CD4-positive, CD25-positive, alpha-beta regulatory T cell (primary cell): ENCODE data around the gene RAB3GAP2. TPM values are rescaled to one million over a fixed set of nuclear protein-coding genes. Genes with fewer than 3 reads are reported as not detected.
"Not testable (repeated sequence)": the region's sequence is repeated elsewhere in the genome, so short reads cannot be mapped to it uniquely, and the experiment has no call there.

Experiments
- ATAC-seq, 2 donors: fragments of 150-1000 bp; cut with Tn5 transposase; one replicate each; pipeline ENCODE4 v1.10.0; 2021; ENCODE audit warnings: low read depth in 2 of 2, moderate number of reproducible peaks in 2 of 2, moderate library complexity in 1 of 2
- DNase-seq, 3 donors: peaks; one replicate each; pipeline versions ENCODE4 v3.0.0 to v3.0.0-alpha.2; 2012 to 2022; ENCODE audit warnings: mixed read lengths in 1 of 3
- H3K27ac ChIP-seq: one replicate; pipeline ENCODE4 v1.7.0; 2013; ENCODE audit warnings: mild to moderate bottlenecking, low read length; ENCODE audit not compliant: insufficient read depth, poor library complexity, severe bottlenecking
- H3K27me3 ChIP-seq: one replicate; pipeline ENCODE4 v1.7.0; 2013; ENCODE audit warnings: low read length; ENCODE audit not compliant: control insufficient read depth, insufficient read depth
- H3K36me3 ChIP-seq: one replicate; pipeline ENCODE4 v1.7.0; 2013; ENCODE audit warnings: mild to moderate bottlenecking, low read length, moderate library complexity; ENCODE audit not compliant: control insufficient read depth, insufficient read depth
- H3K4me1 ChIP-seq: 2 replicates; pipeline ENCODE4 v1.7.0; 2013; ENCODE audit warnings: mild to moderate bottlenecking, low read length; ENCODE audit not compliant: insufficient read depth, control insufficient read depth, poor library complexity, severe bottlenecking
- H3K4me3 ChIP-seq: one replicate; pipeline ENCODE4 v1.7.0; 2013; ENCODE audit warnings: low read depth, mild to moderate bottlenecking, low read length, moderate library complexity
- H3K9me3 ChIP-seq, 2 experiments: 1 replicate in 1 of 2; 2 replicates in 1 of 2; pipeline ENCODE4 v1.7.0; 2013; ENCODE audit warnings: low read length in 2 of 2, mild to moderate bottlenecking in 1 of 2, moderate library complexity in 1 of 2; ENCODE audit not compliant: control insufficient read depth in 2 of 2
- H3K27ac Mint-ChIP-seq, 3 donors: one replicate each; pipeline ENCODE4 v1.8.0; 2020 to 2022; ENCODE audit warnings: mild to moderate bottlenecking in 3 of 3, mixed read lengths in 3 of 3, moderate library complexity in 2 of 3
- H3K27me3 Mint-ChIP-seq: one replicate; pipeline ENCODE4 v1.8.0; 2022; ENCODE audit warnings: mild to moderate bottlenecking, mixed read lengths
- H3K36me3 Mint-ChIP-seq: one replicate; pipeline ENCODE4 v1.8.0; 2020; ENCODE audit warnings: mixed read lengths
- H3K4me1 Mint-ChIP-seq, 4 donors: one replicate each; pipeline ENCODE4 v1.8.0; 2020 to 2022; ENCODE audit warnings: mixed read lengths in 4 of 4, mild to moderate bottlenecking in 1 of 4
- H3K4me3 Mint-ChIP-seq, 4 donors: one replicate each; pipeline ENCODE4 v1.8.0; 2020 to 2022; ENCODE audit warnings: mild to moderate bottlenecking in 4 of 4, mixed read lengths in 4 of 4, moderate library complexity in 3 of 4
- H3K9me3 Mint-ChIP-seq, 7 donors: one replicate each; pipeline ENCODE4 v1.8.0; 2020 to 2022; ENCODE audit warnings: mixed read lengths in 7 of 7, mild to moderate bottlenecking in 3 of 7, moderate library complexity in 2 of 7
- polyA plus RNA-seq, 4 donors: library from polyadenylated mRNA; unstranded; fragments of 300-500 nt; fragmentation: Illumina TruSeq; gene quantifications; one replicate each; pipeline ENCODE4 v1.2.3, GENCODE V29; 2021
- total RNA-seq: library from RNA; stranded (reverse); gene quantifications from one replicate; pipeline ENCODE4 v1.2.3, GENCODE V29; 2022

RAB3GAP2 gene
- total and polyA plus RNA-seq, 5 donors from 2014 or later = 13.7 to 48.0 (median 22.0) TPM

DNA sequence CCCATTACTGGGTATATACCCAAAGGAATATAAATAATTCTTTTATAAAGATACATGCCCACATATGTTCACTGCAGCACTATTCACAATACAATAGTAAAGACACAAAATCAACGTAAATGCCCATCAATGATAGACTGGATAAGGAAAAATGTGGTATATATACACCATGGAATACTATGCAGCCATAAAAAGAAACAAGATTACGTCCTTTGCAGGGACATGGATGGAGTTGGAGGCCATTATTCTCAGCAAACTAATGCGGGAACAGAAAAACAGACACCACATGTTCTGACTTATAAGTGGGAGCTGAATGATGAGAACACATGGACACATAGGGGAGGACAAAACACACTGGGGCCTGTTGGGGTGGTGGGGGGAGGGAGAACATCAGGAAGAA is 12.0 kb downstream of the RAB3GAP2 start:
- peaks cover 0 to 13% of the 10 kb centered on the region in 2 experiments for H3K9me3 ChIP-seq
- Mint-ChIP-seq H3K27ac (peak overlapping the region in 1 of 3 donors; percentile 8), H3K9me3 (peaks cover 6 to 36% (median 14%) of the 10 kb centered on the region in 7 donors), H3K36me3 (peaks cover 39% of the 10 kb centered on the region), H3K4me1 (peaks cover 35 to 60% (median 45%) of the 10 kb centered on the region in 4 donors)
- ATAC-seq, H3K4me3 Mint-ChIP-seq, H3K27me3 ChIP-seq, DNase-seq, H3K27me3 Mint-ChIP-seq, H3K4me3 ChIP-seq, H3K4me1 ChIP-seq, H3K36me3 ChIP-seq, H3K27ac ChIP-seq: not testable (repeated sequence)

DNA sequence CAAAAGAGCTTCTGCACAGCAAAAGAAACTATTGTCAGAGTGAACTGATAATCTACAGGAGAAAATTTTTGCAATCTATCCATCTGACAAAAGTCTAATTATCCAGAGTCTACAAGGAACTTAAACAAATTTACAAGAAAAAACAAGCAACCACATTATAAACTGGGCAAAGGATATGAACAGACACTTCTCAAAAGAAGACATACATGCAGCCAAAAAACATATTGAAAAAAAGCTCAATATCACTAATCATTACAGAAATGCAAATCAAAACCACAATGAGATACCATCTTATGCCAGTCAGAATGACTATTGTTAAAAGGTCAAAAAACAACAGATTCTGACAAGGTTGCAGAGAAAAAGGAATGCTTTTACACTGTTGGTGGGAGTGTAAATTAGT is 12.5 kb downstream of the RAB3GAP2 start:
- H3K36me3 ChIP-seq, H3K27me3 ChIP-seq, H3K4me3 Mint-ChIP-seq, H3K27ac ChIP-seq, H3K27ac Mint-ChIP-seq, ATAC-seq, DNase-seq, H3K27me3 Mint-ChIP-seq, H3K4me3 ChIP-seq, H3K4me1 ChIP-seq: not testable (repeated sequence)
- Mint-ChIP-seq H3K4me1 (peaks cover 35 to 60% (median 45%) of the 10 kb centered on the region in 4 donors), H3K36me3 (peaks cover 44% of the 10 kb centered on the region), H3K9me3 (peaks cover 6 to 36% (median 14%) of the 10 kb centered on the region in 7 donors)
- peaks cover 0 to 14% of the 10 kb centered on the region in 2 experiments for H3K9me3 ChIP-seq

DNA sequence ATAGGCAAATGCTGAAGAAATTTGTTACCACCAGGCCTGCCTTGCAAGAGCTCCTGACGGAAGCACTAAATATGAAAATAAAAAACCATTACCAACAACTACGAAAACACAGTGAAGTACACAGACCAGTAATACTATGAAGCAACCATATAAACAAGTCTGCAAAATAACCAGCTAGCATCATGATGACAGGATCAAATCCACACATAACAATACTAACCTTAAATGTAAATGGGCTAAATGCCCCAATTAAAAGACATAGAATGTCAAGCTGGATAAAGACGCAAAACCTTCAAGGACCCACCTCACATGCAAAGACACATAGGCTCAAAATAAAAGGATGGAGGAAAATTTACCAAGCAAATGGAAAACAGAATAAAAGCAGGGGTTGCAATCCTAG is 16.1 kb downstream of the RAB3GAP2 start:
- Histone ChIP-seq H3K9me3 (peaks cover 0 to 14% of the 10 kb centered on the region in 2 experiments), H3K36me3 (peaks cover 10% of the 10 kb centered on the region)
- Mint-ChIP-seq H3K4me3 (peak overlapping the region in 1 of 4 donors; percentile 20), H3K4me1 (peaks cover 31 to 54% (median 40%) of the 10 kb centered on the region in 4 donors), H3K27ac (peak overlapping the region in 1 of 3 donors; percentile 3), H3K36me3 (peaks cover 64% of the 10 kb centered on the region), H3K9me3 (peaks cover 9 to 38% (median 13%) of the 10 kb centered on the region in 7 donors)
- not testable (repeated sequence) for ATAC-seq, H3K4me3 ChIP-seq, H3K27me3 ChIP-seq, H3K4me1 ChIP-seq, H3K27me3 Mint-ChIP-seq, H3K27ac ChIP-seq, DNase-seq

DNA sequence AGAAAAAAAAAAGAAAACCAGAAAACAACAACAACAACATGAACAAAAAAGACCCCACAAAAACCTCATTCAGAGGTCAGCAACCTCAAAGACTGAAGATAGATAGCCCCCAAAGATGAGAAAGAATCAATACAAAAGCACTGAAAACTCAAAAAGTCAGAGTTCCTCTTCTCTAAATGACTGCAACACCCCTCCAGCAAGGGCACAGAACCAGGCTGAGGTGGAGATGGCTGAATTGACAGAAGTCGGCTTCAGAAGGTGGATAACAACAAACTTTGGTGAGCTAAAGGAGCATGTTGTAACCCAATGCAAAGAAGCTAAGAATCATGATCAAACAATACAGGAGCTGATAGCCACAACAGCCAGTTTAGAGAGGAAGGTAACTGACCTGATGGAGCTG is 17.0 kb downstream of the RAB3GAP2 start:
- DNase-seq = no peak
- no peak overlapping the region for H3K4me3 ChIP-seq
- H3K36me3 ChIP-seq = peaks cover 15% of the 10 kb centered on the region
- H3K9me3 ChIP-seq = peaks cover 8 to 24% of the 10 kb centered on the region in 2 experiments
- no peaks in the 10 kb centered on the region for H3K27me3 ChIP-seq
- H3K4me1 ChIP-seq = no peaks in the 10 kb centered on the region
- Mint-ChIP-seq H3K27ac (peak overlapping the region in 1 of 3 donors; percentile 32), H3K4me1 (peaks cover 31 to 46% (median 35%) of the 10 kb centered on the region in 4 donors), H3K27me3 (no peaks in the 10 kb centered on the region), H3K36me3 (peaks cover 66% of the 10 kb centered on the region), H3K4me3 (no peak overlapping the region), H3K9me3 (peaks cover 6 to 38% (median 11%) of the 10 kb centered on the region in 7 donors)
- no peak overlapping the region for H3K27ac ChIP-seq
- no peak for ATAC-seq

DNA sequence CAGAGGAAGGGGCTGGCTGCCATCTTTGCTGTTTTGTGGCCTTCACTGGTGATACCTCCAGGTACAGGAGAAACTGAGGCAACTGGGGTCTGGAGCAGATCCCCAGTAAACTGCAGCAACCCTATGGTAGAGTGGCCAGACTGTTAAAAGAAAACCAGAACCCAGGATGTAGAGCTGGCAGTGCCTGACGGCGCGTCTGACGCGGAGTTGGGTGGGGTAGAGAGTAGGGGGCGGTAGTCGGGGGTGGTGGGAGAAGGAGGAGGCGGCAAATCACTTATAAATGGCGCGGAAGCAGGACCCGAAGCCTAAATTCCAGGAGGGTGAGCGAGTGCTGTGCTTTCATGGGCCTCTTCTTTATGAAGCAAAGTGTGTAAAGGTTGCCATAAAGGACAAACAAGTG is 19.0 kb downstream of the RAB3GAP2 start:
- Mint-ChIP-seq H3K36me3 (peaks cover 68% of the 10 kb centered on the region), H3K4me1 (peaks cover 20 to 30% (median 26%) of the 10 kb centered on the region in 4 donors), H3K9me3 (peaks cover 0 to 41% (median 12%) of the 10 kb centered on the region in 7 donors)
- peak; percentile 88 to 93 for ATAC-seq
- H3K27ac Mint-ChIP-seq, DNase-seq, H3K4me1 ChIP-seq, H3K27me3 ChIP-seq, H3K27ac ChIP-seq, H3K4me3 Mint-ChIP-seq, H3K4me3 ChIP-seq, H3K27me3 Mint-ChIP-seq: not testable (repeated sequence)
- H3K36me3 ChIP-seq = peaks cover 15% of the 10 kb centered on the region
- peaks cover 26 to 36% of the 10 kb centered on the region in 2 experiments for H3K9me3 ChIP-seq

DNA sequence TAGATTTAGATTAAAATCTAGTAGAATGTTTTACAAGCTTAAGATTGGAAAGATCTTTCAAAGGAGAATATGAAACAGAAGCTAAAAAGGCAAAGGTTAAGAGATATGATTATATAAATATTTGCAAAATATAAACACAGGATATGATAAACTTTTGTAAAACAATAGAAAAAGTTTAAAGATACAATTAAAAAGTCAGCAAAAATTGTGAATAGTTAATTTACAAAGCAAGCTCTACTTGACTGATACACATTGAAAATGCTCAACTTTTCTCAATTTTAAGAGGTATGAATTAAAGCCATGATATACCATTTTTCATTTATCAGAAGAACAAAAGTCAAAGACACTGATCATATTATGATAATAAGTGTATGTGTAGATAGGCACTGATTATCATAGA is 21.0 kb downstream of the RAB3GAP2 start:
- H3K36me3 ChIP-seq = peaks cover 15% of the 10 kb centered on the region
- no peaks in the 10 kb centered on the region for H3K4me1 ChIP-seq
- H3K27ac ChIP-seq = no peak overlapping the region
- DNase-seq = no peak
- ATAC-seq = no peak
- H3K4me1 Mint-ChIP-seq = peaks cover 9 to 11% (median 10%) of the 10 kb centered on the region in 4 donors
- peaks cover 65% of the 10 kb centered on the region for H3K36me3 Mint-ChIP-seq
- no peak overlapping the region for H3K27ac Mint-ChIP-seq
- H3K4me3 Mint-ChIP-seq = no peak overlapping the region
- no peak overlapping the region for H3K4me3 ChIP-seq
- H3K27me3 ChIP-seq = no peaks in the 10 kb centered on the region
- no peaks in the 10 kb centered on the region for H3K27me3 Mint-ChIP-seq
- H3K9me3 Mint-ChIP-seq = peaks cover 4 to 44% (median 17%) of the 10 kb centered on the region in 7 donors
- H3K9me3 ChIP-seq = peaks cover 33 to 35% of the 10 kb centered on the region in 2 experiments

DNA sequence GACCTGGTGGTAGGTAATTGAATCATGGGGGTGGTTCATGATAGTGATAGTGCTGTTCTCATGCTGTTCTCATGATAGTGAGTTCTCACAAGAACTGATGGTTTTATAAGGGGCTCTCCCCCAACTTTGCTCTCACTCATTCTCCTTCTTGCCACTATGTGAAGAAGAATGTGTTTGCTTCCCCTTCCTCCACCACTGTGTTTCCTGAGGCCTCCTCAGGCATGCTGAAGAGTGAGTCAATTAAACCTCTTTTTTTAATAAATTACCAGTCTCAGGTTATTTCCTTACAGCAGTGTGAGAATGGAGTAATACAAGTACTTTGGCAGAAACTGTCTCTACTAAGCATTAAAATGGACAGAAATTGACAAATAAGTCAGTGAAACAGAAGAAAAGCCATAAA is 21.6 kb downstream of the RAB3GAP2 start:
- Histone ChIP-seq H3K27ac (no peak overlapping the region), H3K4me1 (no peaks in the 10 kb centered on the region), H3K36me3 (peaks cover 15% of the 10 kb centered on the region), H3K4me3 (no peak overlapping the region), H3K9me3 (peaks cover 33 to 35% of the 10 kb centered on the region in 2 experiments), H3K27me3 (no peaks in the 10 kb centered on the region)
- Mint-ChIP-seq H3K36me3 (peaks cover 65% of the 10 kb centered on the region), H3K4me3 (no peak overlapping the region), H3K27ac (no peak overlapping the region), H3K4me1 (peaks cover 6 to 8% (median 7%) of the 10 kb centered on the region in 4 donors), H3K9me3 (peaks cover 4 to 47% (median 17%) of the 10 kb centered on the region in 7 donors), H3K27me3 (no peaks in the 10 kb centered on the region)
- DNase-seq (no peak), ATAC-seq (no peak)

DNA sequence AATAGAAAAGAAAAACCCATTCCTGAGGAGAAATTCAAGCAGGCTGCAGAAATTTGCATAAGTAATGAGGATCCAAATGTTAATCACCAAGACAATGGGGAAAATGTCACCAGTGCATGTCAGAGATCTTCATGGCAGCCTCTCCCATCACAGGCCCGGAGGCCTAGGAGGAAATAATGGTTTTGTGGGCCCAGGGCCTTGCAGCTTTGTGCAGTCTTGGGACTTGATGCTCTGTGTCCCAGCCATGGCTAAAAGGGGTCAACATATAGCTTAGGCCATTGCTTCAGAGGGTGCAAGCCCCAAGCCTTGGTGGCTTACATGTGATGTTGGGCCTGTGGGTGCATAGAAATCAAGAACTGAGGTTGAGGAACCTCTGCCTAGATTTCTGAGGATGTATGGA is 22.7 kb downstream of the RAB3GAP2 start:
- Histone ChIP-seq H3K27ac (no peak overlapping the region), H3K4me3 (no peak overlapping the region), H3K4me1 (no peaks in the 10 kb centered on the region), H3K36me3 (peaks cover 15% of the 10 kb centered on the region), H3K27me3 (no peaks in the 10 kb centered on the region), H3K9me3 (peaks cover 29 to 35% of the 10 kb centered on the region in 2 experiments)
- H3K27ac Mint-ChIP-seq = no peak overlapping the region
- peaks cover 4 to 52% (median 17%) of the 10 kb centered on the region in 7 donors for H3K9me3 Mint-ChIP-seq
- H3K4me1 Mint-ChIP-seq = peaks cover 0 to 9% (median 6%) of the 10 kb centered on the region in 4 donors
- ATAC-seq (no peak), DNase-seq (no peak)
- no peak overlapping the region for H3K4me3 Mint-ChIP-seq
- H3K36me3 Mint-ChIP-seq = peaks cover 62% of the 10 kb centered on the region
- H3K27me3 Mint-ChIP-seq = no peaks in the 10 kb centered on the region
